PFSK-1 (cell line): Measurements from ENCODE around the gene OTOP3.

Experiments used
- POLR2AphosphoS5 ChIP-seq: IDR thresholded peaks from 2 replicates; pipeline ENCODE4 v1.6.1; 2012; ENCODE audit warnings: low read depth, mild to moderate bottlenecking, control low read depth, low read length, moderate library complexity
- SIN3A ChIP-seq: IDR thresholded peaks from 2 replicates; pipeline ENCODE4 v1.6.1; 2012; ENCODE audit warnings: mild to moderate bottlenecking, low read length, moderate library complexity, borderline replicate concordance; ENCODE audit not compliant: insufficient read depth
- TAF1 ChIP-seq: IDR thresholded peaks from 2 replicates; pipeline ENCODE4 v1.6.1; 2012; ENCODE audit warnings: low read length, control low read depth, borderline replicate concordance; ENCODE audit not compliant: insufficient read depth

- TF ChIP-seq SIN3A: no peak
- no peak for TF ChIP-seq TAF1
- TF ChIP-seq POLR2AphosphoS5: no peak
Observed at GRCh38 chr17:74949455-74950115, 13.9 kb downstream of the OTOP3 start.
